Activated CD8-positive, alpha-beta T cell treated with anti-CD3 and anti-CD28 coated beads for 36 hours (primary cell): ENCODE measurements around the gene PDZRN4. TPM values are rescaled to one million over a fixed set of nuclear protein-coding genes. Genes with fewer than 3 reads are reported as not detected.

Source experiments
- ATAC-seq: fragments of 200-7000 bp; cut with Tn5 transposase; one replicate; pipeline ENCODE4 v1.10.0; 2021; ENCODE audit warnings: mild to moderate bottlenecking, moderate library complexity
- CTCF ChIA-PET: fragments of 350-600 bp; sonication (Branson Sonifier 250); formaldehyde crosslinking; loops from one replicate; lab custom pipeline; 2021; ENCODE audit warnings: antibody characterized with exemption; lab: Charles Lee
- POLR2A ChIA-PET: fragments of 350-600 bp; sonication (Branson Sonifier 250); formaldehyde crosslinking; loops from one replicate; lab custom pipeline; 2021; ENCODE audit warnings: antibody characterized with exemption; lab: Charles Lee
- DNase-seq: peaks from one replicate; pipeline ENCODE4 v3.0.0-alpha.2; 2020
- H3K27ac Mint-ChIP-seq: one replicate; pipeline ENCODE4 v1.8.0; 2021; ENCODE audit warnings: mild to moderate bottlenecking, mixed read lengths
- H3K27me3 Mint-ChIP-seq: one replicate; pipeline ENCODE4 v1.8.0; 2021; ENCODE audit warnings: mixed read lengths
- H3K36me3 Mint-ChIP-seq: one replicate; pipeline ENCODE4 v1.8.0; 2021; ENCODE audit warnings: low read depth, mixed read lengths
- H3K4me1 Mint-ChIP-seq: one replicate; pipeline ENCODE4 v1.8.0; 2021; ENCODE audit warnings: low read depth, mixed read lengths
- H3K4me3 Mint-ChIP-seq: one replicate; pipeline ENCODE4 v1.8.0; 2021; ENCODE audit warnings: mild to moderate bottlenecking, moderate library complexity, mixed read lengths
- H3K9me3 Mint-ChIP-seq: one replicate; pipeline ENCODE4 v1.8.0; 2021; ENCODE audit warnings: mixed read lengths
- intact Hi-C: fragments of 100-400 bp; cut with micrococcal nuclease; formaldehyde crosslinking; loops from one replicate; pipeline ENCODE4 v1.10.0; 2022
- total RNA-seq, 2 experiments: library from RNA; stranded (reverse); gene quantifications; one replicate each; pipeline ENCODE4 v1.2.3, GENCODE V29; 2021
- TF ChIP-seq, protein P1 (sequence below): fragments of 200-600 bp; IDR thresholded peaks from one replicate; pipeline ENCODE4 v1.8.0; 2022; ENCODE audit warnings: antibody characterized with exemption, mild to moderate bottlenecking

PDZRN4 gene
- total RNA-seq, 2 experiments from 2014 or later = not detected

DNA sequence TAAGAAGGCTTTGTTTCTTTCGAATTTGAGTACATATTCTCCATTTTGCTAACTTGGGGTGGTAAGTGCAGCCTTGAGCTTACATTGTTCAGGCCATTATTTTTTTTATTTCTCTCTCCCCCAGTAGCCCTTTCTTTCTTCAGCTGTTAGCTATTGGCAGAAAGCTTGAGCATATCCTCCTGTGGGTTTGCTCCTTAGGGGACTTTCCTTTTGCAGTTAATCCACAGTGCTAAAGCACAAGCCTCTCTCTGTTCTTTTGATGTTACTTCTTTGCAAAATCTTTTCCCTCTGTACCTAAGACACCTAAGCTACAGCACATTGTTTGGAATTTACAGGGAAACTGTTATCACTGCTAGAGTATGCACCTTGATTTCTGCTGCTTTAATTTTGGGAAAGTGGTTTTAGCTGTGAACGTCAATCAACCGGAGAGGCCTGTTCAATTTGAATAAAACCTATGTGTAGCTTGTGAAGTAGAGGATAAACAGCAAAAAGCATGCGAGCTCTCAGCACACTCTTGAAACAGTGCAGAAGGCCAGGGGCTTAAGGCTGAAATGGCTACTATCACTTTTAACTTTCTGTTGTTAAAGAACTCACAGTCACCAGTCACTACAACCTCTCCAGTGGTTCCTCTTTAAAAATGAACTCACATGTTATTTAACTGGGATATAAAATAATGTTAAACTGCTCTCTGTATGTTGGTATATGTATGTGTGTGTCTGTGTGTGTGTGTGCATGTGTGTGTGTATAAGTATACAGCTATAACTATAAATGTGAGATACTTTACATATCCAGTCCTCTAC, 139.2 kb downstream of the PDZRN4 start:
- Mint-ChIP-seq H3K27me3 (no peaks in the 10 kb centered on the region), H3K4me3 (no peak overlapping the region), H3K36me3 (no peaks in the 10 kb centered on the region), H3K27ac (no peak overlapping the region), H3K9me3 (no peaks in the 10 kb centered on the region), H3K4me1 (no peaks in the 10 kb centered on the region)
- ATAC-seq (no peak), DNase-seq (no peak)
- intact Hi-C loops = no loop called here
- ChIA-PET POLR2A (no interaction called here), CTCF (no interaction called here)
- TF ChIP-seq, protein P1, sequence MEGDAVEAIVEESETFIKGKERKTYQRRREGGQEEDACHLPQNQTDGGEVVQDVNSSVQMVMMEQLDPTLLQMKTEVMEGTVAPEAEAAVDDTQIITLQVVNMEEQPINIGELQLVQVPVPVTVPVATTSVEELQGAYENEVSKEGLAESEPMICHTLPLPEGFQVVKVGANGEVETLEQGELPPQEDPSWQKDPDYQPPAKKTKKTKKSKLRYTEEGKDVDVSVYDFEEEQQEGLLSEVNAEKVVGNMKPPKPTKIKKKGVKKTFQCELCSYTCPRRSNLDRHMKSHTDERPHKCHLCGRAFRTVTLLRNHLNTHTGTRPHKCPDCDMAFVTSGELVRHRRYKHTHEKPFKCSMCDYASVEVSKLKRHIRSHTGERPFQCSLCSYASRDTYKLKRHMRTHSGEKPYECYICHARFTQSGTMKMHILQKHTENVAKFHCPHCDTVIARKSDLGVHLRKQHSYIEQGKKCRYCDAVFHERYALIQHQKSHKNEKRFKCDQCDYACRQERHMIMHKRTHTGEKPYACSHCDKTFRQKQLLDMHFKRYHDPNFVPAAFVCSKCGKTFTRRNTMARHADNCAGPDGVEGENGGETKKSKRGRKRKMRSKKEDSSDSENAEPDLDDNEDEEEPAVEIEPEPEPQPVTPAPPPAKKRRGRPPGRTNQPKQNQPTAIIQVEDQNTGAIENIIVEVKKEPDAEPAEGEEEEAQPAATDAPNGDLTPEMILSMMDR = no peak

DNA sequence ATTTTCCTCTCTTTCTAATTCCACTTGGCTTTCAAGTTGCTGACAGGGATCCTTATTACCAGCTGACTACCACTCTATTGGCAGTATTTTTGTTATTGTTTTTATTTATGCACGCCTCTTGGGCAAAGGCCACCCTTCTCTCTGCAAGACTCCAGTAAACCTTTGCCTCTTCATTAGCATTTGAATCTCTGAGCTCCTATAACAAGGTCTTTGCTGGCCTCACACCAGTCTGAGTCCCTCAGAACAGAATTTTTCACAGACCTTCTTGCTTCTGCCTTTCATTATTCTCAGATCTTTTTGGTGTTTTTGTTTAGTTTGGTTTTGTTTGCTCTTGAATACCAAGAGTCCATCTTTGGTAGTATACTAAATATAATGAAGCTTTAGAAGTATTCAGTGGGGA, 145.9 kb downstream of the PDZRN4 start:
- no peak for DNase-seq
- Mint-ChIP-seq H3K36me3 (no peaks in the 10 kb centered on the region), H3K4me1 (no peaks in the 10 kb centered on the region), H3K27me3 (no peaks in the 10 kb centered on the region), H3K27ac (no peak overlapping the region), H3K4me3 (no peak overlapping the region), H3K9me3 (no peaks in the 10 kb centered on the region)
- CTCF ChIA-PET = no interaction called here
- TF ChIP-seq, protein P1 = no peak
- intact Hi-C loops = no loop called here
- no peak for ATAC-seq
- POLR2A ChIA-PET = interaction anchor here (0.6 kb wide), 1 partner anchor 62 kb away, joined by 3 read pairs; no protein-coding TSS in a partner anchor

DNA sequence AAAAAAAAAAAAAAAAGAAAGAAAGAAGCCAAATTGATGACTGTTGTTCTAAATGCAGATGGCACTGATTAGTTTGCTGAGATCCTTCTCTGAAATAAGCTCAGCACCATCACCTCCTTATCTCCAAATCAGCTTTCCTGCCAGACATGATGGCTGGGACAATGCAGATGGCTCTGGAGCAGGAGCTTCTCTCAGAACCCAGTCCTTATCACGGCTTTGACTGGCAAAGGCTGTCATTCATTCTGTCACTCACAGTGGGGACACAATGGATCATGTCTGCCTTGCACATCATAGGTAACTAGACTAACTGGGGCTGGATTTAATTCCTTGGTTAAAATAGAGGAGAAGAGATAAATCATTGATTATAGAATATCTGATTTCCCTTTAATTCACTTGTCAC, 146.3 kb downstream of the PDZRN4 start:
- intact Hi-C loops = no loop called here
- ATAC-seq (no peak), DNase-seq (no peak)
- POLR2A ChIA-PET = interaction anchor here (0.6 kb wide), 1 partner anchor 62 kb away, joined by 3 read pairs; no protein-coding TSS in a partner anchor
- no peak overlapping the region for H3K4me3 Mint-ChIP-seq
- no peaks in the 10 kb centered on the region for H3K9me3 Mint-ChIP-seq
- CTCF ChIA-PET = no interaction called here
- no peak overlapping the region for H3K27ac Mint-ChIP-seq
- H3K27me3 Mint-ChIP-seq = no peaks in the 10 kb centered on the region
- no peaks in the 10 kb centered on the region for H3K4me1 Mint-ChIP-seq
- H3K36me3 Mint-ChIP-seq = no peaks in the 10 kb centered on the region
- TF ChIP-seq, protein P1 = no peak

- Mint-ChIP-seq H3K27me3 (no peaks in the 10 kb centered on the region), H3K36me3 (no peaks in the 10 kb centered on the region), H3K4me3 (no peak overlapping the region), H3K9me3 (no peaks in the 10 kb centered on the region), H3K4me1 (no peaks in the 10 kb centered on the region), H3K27ac (no peak overlapping the region)
- intact Hi-C loops = no loop called here
- ChIA-PET CTCF (no interaction called here), POLR2A (no interaction called here)
- TF ChIP-seq, protein P1 = no peak
- ATAC-seq (no peak), DNase-seq (no peak)
These were observed 148.0 kb downstream of the PDZRN4 start for GRCh38 chr12:41336041-41336549.

- Mint-ChIP-seq H3K36me3 (no peaks in the 10 kb centered on the region), H3K4me3 (no peak overlapping the region), H3K27ac (no peak overlapping the region), H3K27me3 (no peaks in the 10 kb centered on the region), H3K4me1 (no peaks in the 10 kb centered on the region), H3K9me3 (no peaks in the 10 kb centered on the region)
- DNase-seq (no peak), ATAC-seq (no peak)
- intact Hi-C loops = no loop called here
- TF ChIP-seq, protein P1 = no peak
- ChIA-PET CTCF (no interaction called here), POLR2A (no interaction called here)
These were observed 151.7 kb downstream of the PDZRN4 start for GRCh38 chr12:41339784-41340183.
